Skin epidermis (tissue), 12 donors: Measurements from ENCODE around the gene COQ10A.

Experiments used
- H3K27ac ChIP-seq, 21 experiments: fragments of 200-600 bp; sonication (generic) in 11 of 21; one replicate each; pipeline ENCODE4 v1.5.0; 2020; ENCODE audit warnings: mild to moderate bottlenecking in 3 of 21, inconsistent platforms in 2 of 21, moderate library complexity in 2 of 21
- H3K4me3 ChIP-seq, 7 experiments: fragments of 200-600 bp; sonication (generic) in 2 of 7; one replicate each; pipeline ENCODE4 v1.5.0; 2020; ENCODE audit warnings: inconsistent platforms in 2 of 7, mild to moderate bottlenecking in 2 of 7, moderate library complexity in 1 of 7

The COQ10A gene

GRCh38 chr12:56300644-56301464, 34.1 kb downstream of the COQ10A start:
- Histone ChIP-seq H3K27ac (peak overlapping the region in 20 of 21 experiments; percentile 81 to 98 (median 96)), H3K4me3 (peak overlapping the region; percentile 44 to 88 (median 73))

GRCh38 chr12:56304276-56304675, 37.5 kb downstream of the COQ10A start:
- Histone ChIP-seq H3K27ac (no peak overlapping the region), H3K4me3 (no peak overlapping the region)

- peak overlapping the region in 1 of 21 experiments; percentile 4 for H3K27ac ChIP-seq
- no peak overlapping the region for H3K4me3 ChIP-seq
Measured at GRCh38 chr12:56304872-56305590, 38.3 kb downstream of the COQ10A start.

- Histone ChIP-seq H3K4me3 (no peak overlapping the region), H3K27ac (no peak overlapping the region)
Measured at GRCh38 chr12:56307221-56307965, 40.7 kb downstream of the COQ10A start.

- no peak overlapping the region for H3K4me3 ChIP-seq
- no peak overlapping the region for H3K27ac ChIP-seq
Measured at GRCh38 chr12:56308714-56309113, 42.0 kb downstream of the COQ10A start.

GRCh38 chr12:56311003-56311402, 44.3 kb downstream of the COQ10A start:
- no peak overlapping the region for H3K4me3 ChIP-seq

GRCh38 chr12:56315249-56315621, 48.5 kb downstream of the COQ10A start:
- Histone ChIP-seq H3K4me3 (peak overlapping the region; percentile 67 to 93 (median 89)), H3K27ac (peak overlapping the region; percentile 79 to 99 (median 95))

More at GRCh38 chr12:56311003-56311402, 44.3 kb downstream of the COQ10A start:
- no peak overlapping the region for H3K27ac ChIP-seq

- Histone ChIP-seq H3K27ac (peak within 1 kb of the TSS; percentile 79 to 99 (median 95)), H3K4me3 (peak within 1 kb of the TSS; percentile 67 to 93 (median 89))
Measured at GRCh38 chr12:56315622-56316473, 49.1 kb downstream of the COQ10A start, which contains the start of gene CNPY2. CNPY2 (minus strand) TSS chr12:56315988; CDS start chr12:56315217, 771 bp downstream.

GRCh38 chr12:56317675-56318074, 50.9 kb downstream of the COQ10A start:
- H3K4me3 ChIP-seq = no peak overlapping the region

More at GRCh38 chr12:56317675-56318074, 50.9 kb downstream of the COQ10A start:
- no peak overlapping the region for H3K27ac ChIP-seq
